Loucy (cell line): ENCODE results near the gene ZNF236.
A peak's percentile ranks its signal among the peaks of the same experiment; 100 is the strongest.

Source experiments
- H2AFZ ChIP-seq: fragments of 200-600 bp; sonication (generic); 2 replicates; pipeline ENCODE4 v1.6.0; 2016; ENCODE audit warnings: antibody characterized with exemption, mild to moderate bottlenecking, low read length, moderate library complexity
- H3F3A ChIP-seq: fragments of 200-600 bp; 2 replicates; pipeline ENCODE4 v1.6.0; 2016; ENCODE audit warnings: antibody characterized with exemption, low read depth, mild to moderate bottlenecking
- H3K27me3 ChIP-seq: fragments of 200-600 bp; sonication (generic); 2 replicates; pipeline ENCODE4 v1.6.1; 2014; ENCODE audit warnings: low read length, mild to moderate bottlenecking; ENCODE audit not compliant: insufficient read depth, poor library complexity, severe bottlenecking
- H3K36me3 ChIP-seq: fragments of 200-600 bp; sonication (generic); 2 replicates; pipeline ENCODE4 v1.6.1; 2016; ENCODE audit warnings: low read length; ENCODE audit not compliant: insufficient read depth
- H3K4me1 ChIP-seq: fragments of 200-600 bp; sonication (generic); 2 replicates; pipeline ENCODE4 v1.5.1; 2014; ENCODE audit warnings: low read length, mild to moderate bottlenecking; ENCODE audit not compliant: insufficient read depth, poor library complexity, severe bottlenecking
- H3K4me2 ChIP-seq: fragments of 200-600 bp; sonication (generic); 2 replicates; pipeline ENCODE4 v1.6.0; 2014; ENCODE audit warnings: antibody characterized with exemption, low read length, low read depth, mild to moderate bottlenecking; ENCODE audit not compliant: poor library complexity, severe bottlenecking
- H3K4me3 ChIP-seq: fragments of 200-600 bp; sonication (generic); 2 replicates; pipeline ENCODE4 v1.5.1; 2014; ENCODE audit warnings: low read length, mild to moderate bottlenecking, mixed read lengths; ENCODE audit not compliant: poor library complexity, severe bottlenecking
- H3K79me2 ChIP-seq: fragments of 200-600 bp; sonication (generic); 2 replicates; pipeline ENCODE4 v1.6.1; 2014; ENCODE audit warnings: low read length; ENCODE audit not compliant: insufficient read depth
- H3K9ac ChIP-seq: fragments of 200-600 bp; sonication (generic); 2 replicates; pipeline ENCODE4 v1.6.0; 2014; ENCODE audit warnings: mild to moderate bottlenecking, low read depth, low read length, moderate library complexity; ENCODE audit not compliant: poor library complexity, severe bottlenecking
- H3K9me2 ChIP-seq: fragments of 200-600 bp; sonication (generic); replicated peaks from 2 replicates; pipeline ENCODE4 v1.6.1; 2016; ENCODE audit warnings: low read depth, low read length, mixed read lengths
- H3K9me3 ChIP-seq: fragments of 200-600 bp; sonication (generic); 2 replicates; pipeline ENCODE4 v1.6.1; 2014; ENCODE audit warnings: mild to moderate bottlenecking, antibody characterized with exemption, low read length, low read depth; ENCODE audit not compliant: insufficient read depth
- H4K20me1 ChIP-seq: fragments of 200-600 bp; sonication (generic); 2 replicates; pipeline ENCODE4 v1.6.0; 2014; ENCODE audit warnings: antibody characterized with exemption, low read length, mild to moderate bottlenecking; ENCODE audit not compliant: insufficient read depth, poor library complexity, severe bottlenecking
- CTCF ChIP-seq: fragments of 200-600 bp; sonication (generic); conservative IDR thresholded peaks from 2 replicates; pipeline ENCODE4 v1.5.1; 2014; ENCODE audit warnings: mild to moderate bottlenecking, antibody characterized with exemption, low read length
- EZH2phosphoT487 ChIP-seq: fragments of 200-600 bp; IDR thresholded peaks from 2 replicates; pipeline ENCODE4 v1.6.1; 2018; ENCODE audit warnings: antibody characterized with exemption, mild to moderate bottlenecking, moderate library complexity, borderline replicate concordance

The ZNF236 gene

GRCh38 chr18:76981396-76981968 lies 159.1 kb downstream of the ZNF236 start:
- no peak overlapping the region for H2AFZ ChIP-seq
- H3K4me2 ChIP-seq, result no peak overlapping the region
- no peaks in the 10 kb centered on the region for H3K79me2 ChIP-seq
- no peak overlapping the region for H3K9ac ChIP-seq
- H3K9me3 ChIP-seq, result no peaks in the 10 kb centered on the region
- H3K27me3 ChIP-seq, result no peaks in the 10 kb centered on the region
- H3F3A ChIP-seq, result no peaks in the 10 kb centered on the region
- TF ChIP-seq CTCF (no peak), EZH2phosphoT487 (no peak)
- H3K9me2 ChIP-seq, result no peaks in the 10 kb centered on the region
- no peaks in the 10 kb centered on the region for H4K20me1 ChIP-seq
- peaks cover 22% of the 10 kb centered on the region for H3K4me1 ChIP-seq
- no peaks in the 10 kb centered on the region for H3K36me3 ChIP-seq
- H3K4me3 ChIP-seq, result no peak overlapping the region

- Histone ChIP-seq H3K4me2 (no peak overlapping the region), H4K20me1 (no peaks in the 10 kb centered on the region), H3K4me3 (no peak overlapping the region), H3K36me3 (no peaks in the 10 kb centered on the region), H3K9me2 (no peaks in the 10 kb centered on the region), H3K9me3 (no peaks in the 10 kb centered on the region), H3F3A (no peaks in the 10 kb centered on the region), H3K79me2 (no peaks in the 10 kb centered on the region), H2AFZ (no peak overlapping the region), H3K9ac (no peak overlapping the region), H3K4me1 (peaks cover 22% of the 10 kb centered on the region), H3K27me3 (no peaks in the 10 kb centered on the region)
- TF ChIP-seq CTCF, result no peak
Measured at GRCh38 chr18:76982038-76982437, 159.7 kb downstream of the ZNF236 start.

GRCh38 chr18:76982841-76983583 lies 160.7 kb downstream of the ZNF236 start:
- Histone ChIP-seq H3K4me3 (no peak overlapping the region), H3K36me3 (no peaks in the 10 kb centered on the region), H3K9me2 (no peaks in the 10 kb centered on the region), H3K9me3 (no peaks in the 10 kb centered on the region), H2AFZ (peak overlapping the region; percentile 64), H3F3A (no peaks in the 10 kb centered on the region), H3K4me1 (peaks cover 22% of the 10 kb centered on the region), H3K9ac (peak overlapping the region; percentile 22), H3K4me2 (peak overlapping the region; percentile 53), H3K27me3 (no peaks in the 10 kb centered on the region), H3K79me2 (no peaks in the 10 kb centered on the region), H4K20me1 (no peaks in the 10 kb centered on the region)
- TF ChIP-seq CTCF (peak; percentile 95), EZH2phosphoT487 (no peak)
